WTC11 (cell line): ENCODE measurements around the gene APOBEC3H.

Experiments
- CTCF ChIP-seq: fragments of 200-600 bp; IDR thresholded peaks from 2 replicates; pipeline ENCODE4 v1.8.0; 2022; ENCODE audit warnings: antibody characterized with exemption
- ELF4 ChIP-seq: sonication (generic); formaldehyde crosslinking; IDR thresholded peaks from 2 replicates; pipeline ENCODE4 v1.8.1; 2022; ENCODE audit warnings: low read depth, mild to moderate bottlenecking, moderate library complexity, missing genetic modification reagents
- NR3C1 ChIP-seq: sonication (generic); formaldehyde crosslinking; conservative IDR thresholded peaks from 2 replicates; pipeline ENCODE4 v1.8.1; 2023; ENCODE audit warnings: low read depth, mild to moderate bottlenecking, missing genetic modification reagents
- USF1 ChIP-seq: sonication (generic); formaldehyde crosslinking; IDR thresholded peaks from 2 replicates; pipeline ENCODE4 v1.8.0; 2022; ENCODE audit warnings: mild to moderate bottlenecking, missing genetic modification reagents

- TF ChIP-seq USF1 (CRISPR knock-in tag) (no peak), ELF4 (CRISPR knock-in tag) (no peak), NR3C1 (no peak), CTCF (no peak)
Measured at GRCh38 chr22:39146256-39147101, 49.4 kb downstream of the APOBEC3H start.
